Natural killer cell (primary cell): ENCODE measurements around the gene FAM217B. TPM values are rescaled to one million over a fixed set of nuclear protein-coding genes. Genes with fewer than 3 reads are reported as not detected.

Experiments used
- ATAC-seq, 3 donors: fragments of 150-1000 bp in 2 of 3; fragments of 200-7000 bp in 1 of 3; cut with Tn5 transposase; 1 replicate in 1 of 3; 2 replicates in 2 of 3; pipeline ENCODE4 v1.10.0; 2021; ENCODE audit warnings: mild to moderate bottlenecking in 2 of 3, moderate library complexity in 2 of 3
- DNase-seq, 2 donors: peaks; one replicate each; pipeline versions ENCODE4 v3.0.0 to v3.0.0-alpha.2; 2013 to 2021; ENCODE audit warnings: mixed read lengths in 1 of 2
- H3K27ac ChIP-seq: one replicate; pipeline ENCODE4 v1.5.1; 2013; ENCODE audit warnings: mild to moderate bottlenecking, low read length
- H3K27me3 ChIP-seq: one replicate; pipeline ENCODE4 v1.6.1; 2013; ENCODE audit warnings: low read length; ENCODE audit not compliant: control insufficient read depth, insufficient read depth
- H3K36me3 ChIP-seq: one replicate; pipeline ENCODE4 v1.6.1; 2013; ENCODE audit warnings: low read length; ENCODE audit not compliant: control insufficient read depth, insufficient read depth
- H3K4me1 ChIP-seq: one replicate; pipeline ENCODE4 v1.6.1; 2013; ENCODE audit warnings: low read length; ENCODE audit not compliant: control insufficient read depth, insufficient read depth
- H3K4me3 ChIP-seq: one replicate; pipeline ENCODE4 v1.5.1; 2013; ENCODE audit warnings: low read length
- H3K9me3 ChIP-seq: one replicate; pipeline ENCODE4 v1.6.1; 2013; ENCODE audit warnings: low read length; ENCODE audit not compliant: control insufficient read depth, insufficient read depth
- H3K27ac Mint-ChIP-seq, 2 donors: one replicate each; pipeline ENCODE4 v1.8.0; 2022; ENCODE audit warnings: mild to moderate bottlenecking in 2 of 2, mixed read lengths in 2 of 2, moderate library complexity in 1 of 2
- H3K27me3 Mint-ChIP-seq, 2 donors: one replicate each; pipeline ENCODE4 v1.8.0; 2022; ENCODE audit warnings: low read depth in 2 of 2, mixed read lengths in 2 of 2
- H3K36me3 Mint-ChIP-seq: one replicate; pipeline ENCODE4 v1.8.0; 2022; ENCODE audit warnings: mixed read lengths
- H3K4me1 Mint-ChIP-seq, 2 donors: one replicate each; pipeline ENCODE4 v1.8.0; 2022; ENCODE audit warnings: mixed read lengths in 2 of 2
- H3K4me3 Mint-ChIP-seq: one replicate; pipeline ENCODE4 v1.8.0; 2022; ENCODE audit warnings: mild to moderate bottlenecking, moderate library complexity, mixed read lengths
- H3K9me3 Mint-ChIP-seq, 2 donors: one replicate each; pipeline ENCODE4 v1.8.0; 2022; ENCODE audit warnings: mixed read lengths in 2 of 2
- CTCF ChIP-seq: fragments of 200-600 bp; IDR thresholded peaks from one replicate; pipeline ENCODE4 v1.8.0; 2022; ENCODE audit warnings: antibody characterized with exemption
- WGBS: methylation state at CpG from one replicate; pipeline ENCODE4 v1.1.7; 2013; ENCODE audit warnings: missing lambda C conversion rate; ENCODE audit not compliant: insufficient coverage; 5-methylcytosine and 5-hydroxymethylcytosine counted together
- intact Hi-C: fragments of 100-400 bp; cut with micrococcal nuclease; formaldehyde crosslinking; loops from one replicate; pipeline ENCODE4 v1.14.2; 2022
- total RNA-seq, 4 donors: library from RNA; stranded (reverse); fragments of 120-200 nt in 1 of 4; gene quantifications; one replicate each; pipeline versions ENCODE4 v1.2.3 to v1.2.4, GENCODE V29; 2013 to 2022

Gene FAM217B
- total RNA-seq, 3 donors from 2014 or later (not counting 1 experiment from before 2014, with no cell fraction given), result 17.1 to 31.1 (median 27.7) TPM

GRCh38 chr20:59985164-59985563 is 45.0 kb downstream of the FAM217B start:
- Histone ChIP-seq H3K9me3 (no peaks in the 10 kb centered on the region), H3K36me3 (no peaks in the 10 kb centered on the region), H3K27me3 (no peaks in the 10 kb centered on the region), H3K27ac (no peak overlapping the region), H3K4me1 (peaks cover 5% of the 10 kb centered on the region), H3K4me3 (no peak overlapping the region)
- no peaks in the 10 kb centered on the region for H3K9me3 Mint-ChIP-seq
- intact Hi-C loops, result no loop called here
- ATAC-seq (no peak), DNase-seq (no peak)
- peaks cover 11 to 14% of the 10 kb centered on the region in 2 donors for H3K4me1 Mint-ChIP-seq
- H3K27me3 Mint-ChIP-seq, result no peaks in the 10 kb centered on the region
- no peaks in the 10 kb centered on the region for H3K36me3 Mint-ChIP-seq
- H3K4me3 Mint-ChIP-seq, result no peak overlapping the region
- H3K27ac Mint-ChIP-seq, result no peak overlapping the region
- WGBS, result 64% methylated on average over 8 of the region's 8 CpGs
- TF ChIP-seq CTCF, result no peak

- peak; percentile 26 to 61 (median 46) for ATAC-seq
- Histone ChIP-seq H3K27me3 (no peaks in the 10 kb centered on the region), H3K36me3 (no peaks in the 10 kb centered on the region), H3K9me3 (no peaks in the 10 kb centered on the region), H3K27ac (no peak overlapping the region), H3K4me3 (no peak overlapping the region), H3K4me1 (peaks cover 5% of the 10 kb centered on the region)
- Mint-ChIP-seq H3K4me1 (peaks cover 11 to 14% of the 10 kb centered on the region in 2 donors), H3K9me3 (no peaks in the 10 kb centered on the region), H3K27ac (no peak overlapping the region), H3K4me3 (no peak overlapping the region), H3K27me3 (no peaks in the 10 kb centered on the region), H3K36me3 (no peaks in the 10 kb centered on the region)
- peak; percentile 27 for TF ChIP-seq CTCF
- WGBS, result 69% methylated on average over 3 of the region's 3 CpGs
- DNase-seq, result peak in 1 of 2 donors; percentile 13
- intact Hi-C loops, result no loop called here
Measured at GRCh38 chr20:59985864-59986263, 45.7 kb downstream of the FAM217B start.

- ATAC-seq, result no peak
- H3K9me3 Mint-ChIP-seq, result no peaks in the 10 kb centered on the region
- TF ChIP-seq CTCF, result no peak
Measured at GRCh38 chr20:59987135-59987534, 46.9 kb downstream of the FAM217B start.

GRCh38 chr20:59988141-59988540 is 48.0 kb downstream of the FAM217B start:
- no peak overlapping the region for H3K4me3 ChIP-seq
- no peaks in the 10 kb centered on the region for H3K9me3 ChIP-seq
- Mint-ChIP-seq H3K4me1 (peaks cover 11 to 14% of the 10 kb centered on the region in 2 donors), H3K27ac (no peak overlapping the region), H3K9me3 (no peaks in the 10 kb centered on the region), H3K4me3 (no peak overlapping the region), H3K36me3 (no peaks in the 10 kb centered on the region), H3K27me3 (no peaks in the 10 kb centered on the region)
- intact Hi-C loops, result no loop called here
- no peaks in the 10 kb centered on the region for H3K27me3 ChIP-seq
- H3K4me1 ChIP-seq, result peaks cover 5% of the 10 kb centered on the region
- DNase-seq (no peak), ATAC-seq (no peak)
- 87% methylated on average over 5 of the region's 5 CpGs for WGBS
- H3K36me3 ChIP-seq, result no peaks in the 10 kb centered on the region
- no peak for TF ChIP-seq CTCF
- no peak overlapping the region for H3K27ac ChIP-seq

More at GRCh38 chr20:59987135-59987534, 46.9 kb downstream of the FAM217B start:
- Histone ChIP-seq H3K4me1 (peaks cover 5% of the 10 kb centered on the region), H3K27me3 (no peaks in the 10 kb centered on the region), H3K27ac (no peak overlapping the region), H3K4me3 (no peak overlapping the region), H3K36me3 (no peaks in the 10 kb centered on the region), H3K9me3 (no peaks in the 10 kb centered on the region)
- no peak overlapping the region for H3K4me3 Mint-ChIP-seq
- H3K27me3 Mint-ChIP-seq, result no peaks in the 10 kb centered on the region
- no peak overlapping the region for H3K27ac Mint-ChIP-seq
- WGBS, result 96% methylated on average over 6 of the region's 7 CpGs
- intact Hi-C loops, result no loop called here
- H3K4me1 Mint-ChIP-seq, result peaks cover 11 to 14% of the 10 kb centered on the region in 2 donors
- DNase-seq, result no peak
- no peaks in the 10 kb centered on the region for H3K36me3 Mint-ChIP-seq
